ENCODE results near the gene CLTCL1.

- TF ChIP-seq CTCF (IDR thresholded peaks at IDR 0.05 in 8 of 11, conservative IDR thresholded peaks at IDR 0.05 in 3 of 11) (no peak), POLR2A (IDR thresholded peaks at IDR 0.05) (no peak), POLR2AphosphoS5 (IDR thresholded peaks at IDR 0.05) (no peak)
These were observed 320 bp downstream of the CLTCL1 start for GRCh38 chr22:19291218-19291579.
